HCT116 (cell line): ENCODE measurements around the gene LTB4R2. TPM values are rescaled to one million over a fixed set of nuclear protein-coding genes. Genes with fewer than 3 reads are reported as not detected.

Experiments used
- ATAC-seq: fragments of 200-7000 bp; cut with Tn5 transposase; 2 replicates; pipeline ENCODE4 v1.9.1; 2020; ENCODE audit warnings: mild to moderate bottlenecking, moderate library complexity
- BruUV-seq: library from RNA; stranded (reverse); fragments of 400-500 nt; replicated peaks from 2 replicates; lab custom pipeline; 2021; lab: Mats Ljungman, UMichigan
- CTCF ChIA-PET: fragments of 300-600 bp; sonication (Branson Sonifier 250); formaldehyde crosslinking; loops from one replicate; lab custom pipeline; 2021; ENCODE audit warnings: antibody characterized with exemption; lab: Charles Lee
- POLR2A ChIA-PET: fragments of 300-600, 350-600 bp; sonication (Branson Sonifier 250); formaldehyde crosslinking; loops from one replicate; lab custom pipeline; 2021; ENCODE audit warnings: antibody characterized with exemption; lab: Charles Lee
- RAD21 ChIA-PET, 2 experiments: fragments of 300-600 bp; sonication (Branson Sonifier 250); formaldehyde crosslinking; loops; one replicate each; lab custom pipeline; 2023; ENCODE audit warnings: low total read pairs in 2 of 2; ENCODE audit not compliant: uncharacterized antibody in 2 of 2, unreplicated experiment in 2 of 2, low non-redundant PET in 1 of 2; lab: Charles Lee
- DNase-seq: peaks from one replicate; pipeline ENCODE4 v3.0.0-alpha.2; 2010; ENCODE audit warnings: low read depth, low spot score
- H2AFZ ChIP-seq: fragments of 200-600 bp; shearing (Covaris generic), sonication (generic); 2 replicates; pipeline ENCODE4 v1.6.1; 2017; ENCODE audit warnings: low read depth, mixed run types, mixed read lengths, antibody characterized with exemption, low read length; ENCODE audit not compliant: poor library complexity, severe bottlenecking
- H3K27ac ChIP-seq: 2 replicates; pipeline ENCODE4 v1.5.1; 2012; ENCODE audit warnings: low read depth, low read length
- H3K27me3 ChIP-seq: fragments of 200-600 bp; sonication (generic); 2 replicates; pipeline ENCODE4 v1.6.1; 2016; ENCODE audit warnings: mixed run types, low read length, mixed read lengths; ENCODE audit not compliant: insufficient read depth
- H3K36me3 ChIP-seq, 2 experiments: fragments of 200-500 bp in 1 of 2; fragments of 200-600 bp in 1 of 2; sonication (Bioruptor generic) in 1 of 2; sonication (generic) in 1 of 2; 2 replicates each; pipeline versions ENCODE4 v1.5.1 to v1.6.1; 2014 to 2016; ENCODE audit warnings: low read length in 2 of 2, inconsistent platforms in 1 of 2, mixed read lengths in 1 of 2, mixed run types in 1 of 2; ENCODE audit not compliant: insufficient read depth in 2 of 2, control insufficient read depth in 1 of 2
- H3K4me1 ChIP-seq, 2 experiments: fragments of 200-600 bp in 1 of 2; sonication (generic) in 1 of 2; 2 replicates each; pipeline versions ENCODE4 v1.5.1 to v1.6.1; 2012 to 2017; ENCODE audit warnings: low read length in 2 of 2, inconsistent platforms in 1 of 2, mild to moderate bottlenecking in 1 of 2, mixed read lengths in 1 of 2, mixed run types in 1 of 2, moderate library complexity in 1 of 2; ENCODE audit not compliant: insufficient read depth in 2 of 2, control insufficient read depth in 1 of 2
- H3K4me2 ChIP-seq: fragments of 200-600 bp; sonication (generic); 2 replicates; pipeline ENCODE4 v1.6.1; 2017; ENCODE audit warnings: mixed run types, low read length, mixed read lengths
- H3K4me3 ChIP-seq, 2 experiments: fragments of 200-600 bp in 1 of 2; sonication (generic) in 1 of 2; replicated peaks in 1 of 2; 2 replicates each; pipeline ENCODE4 v1.5.1; 2011 to 2016; ENCODE audit warnings: low read length in 2 of 2, control low read depth in 1 of 2, low read depth in 1 of 2, mild to moderate bottlenecking in 1 of 2, mixed read lengths in 1 of 2, mixed run types in 1 of 2
- H3K79me2 ChIP-seq: fragments of 200-600 bp; sonication (generic); 2 replicates; pipeline ENCODE4 v1.6.1; 2017; ENCODE audit warnings: mild to moderate bottlenecking, mixed run types, low read length, moderate library complexity, mixed read lengths; ENCODE audit not compliant: insufficient read depth
- H3K9ac ChIP-seq: fragments of 200-600 bp; sonication (generic); 2 replicates; pipeline ENCODE4 v1.6.1; 2016; ENCODE audit warnings: low read length, mixed read lengths
- H3K9me2 ChIP-seq: fragments of 200-600 bp; sonication (generic), shearing (Covaris generic); 2 replicates; pipeline ENCODE4 v1.6.1; 2017; ENCODE audit warnings: mixed run types, mild to moderate bottlenecking, moderate library complexity; ENCODE audit not compliant: insufficient read depth
- H3K9me3 ChIP-seq, 2 experiments: fragments of 200-500 bp in 1 of 2; fragments of 200-600 bp in 1 of 2; sonication (Bioruptor generic) in 1 of 2; sonication (generic) in 1 of 2; 2 replicates each; pipeline ENCODE4 v1.6.1; 2014 to 2017; ENCODE audit warnings: low read length in 2 of 2, mixed read lengths in 2 of 2, inconsistent platforms in 1 of 2, low read depth in 1 of 2, mild to moderate bottlenecking in 1 of 2, mixed run types in 1 of 2, moderate library complexity in 1 of 2; ENCODE audit not compliant: control insufficient read depth in 1 of 2, insufficient read depth in 1 of 2
- H4K20me1 ChIP-seq: fragments of 200-600 bp; sonication (generic), shearing (Covaris generic); 2 replicates; pipeline ENCODE4 v1.6.1; 2017; ENCODE audit warnings: mixed run types, mild to moderate bottlenecking, moderate library complexity; ENCODE audit not compliant: insufficient read depth
- ATF3 ChIP-seq: IDR thresholded peaks from 2 replicates; pipeline ENCODE4 v1.6.1; 2012
- CBX3 ChIP-seq: IDR thresholded peaks from 2 replicates; pipeline ENCODE4 v1.6.1; 2012; ENCODE audit warnings: low read depth
- CEBPB ChIP-seq: IDR thresholded peaks from 2 replicates; pipeline ENCODE4 v1.6.1; 2012; ENCODE audit warnings: low read depth
- CTCF ChIP-seq, 3 experiments: fragments of 200-600 bp in 1 of 3; sonication (generic) in 1 of 3; IDR thresholded peaks in 2 of 3; conservative IDR thresholded peaks in 1 of 3; 2 replicates each; pipeline ENCODE4 v1.5.1; 2012 to 2017; ENCODE audit warnings: low read depth in 2 of 3, low read length in 2 of 3, antibody characterized with exemption in 1 of 3, borderline replicate concordance in 1 of 3, control low read depth in 1 of 3, mild to moderate bottlenecking in 1 of 3, mixed read lengths in 1 of 3, mixed run types in 1 of 3, moderate library complexity in 1 of 3; ENCODE audit not compliant: insufficient read depth in 1 of 3
- EGR1 ChIP-seq: IDR thresholded peaks from 2 replicates; pipeline ENCODE4 v1.6.1; 2012; ENCODE audit warnings: low read depth
- ELF1 ChIP-seq: IDR thresholded peaks from 2 replicates; pipeline ENCODE4 v1.6.1; 2012; ENCODE audit warnings: low read depth, borderline replicate concordance
- EZH2 ChIP-seq: fragments of 200-600 bp; sonication (generic); IDR thresholded peaks from 2 replicates; pipeline ENCODE4 v1.6.1; 2017; ENCODE audit warnings: antibody characterized with exemption, mixed run types
- EZH2phosphoT487 ChIP-seq: fragments of 200-600 bp; IDR thresholded peaks from 2 replicates; pipeline ENCODE4 v1.6.1; 2018; ENCODE audit warnings: antibody characterized with exemption, borderline replicate concordance
- FOSL1 ChIP-seq: IDR thresholded peaks from 2 replicates; pipeline ENCODE4 v1.6.1; 2012; ENCODE audit warnings: low read depth
- JUND ChIP-seq: IDR thresholded peaks from 2 replicates; pipeline ENCODE4 v1.6.1; 2012
- MAX ChIP-seq: IDR thresholded peaks from 2 replicates; pipeline ENCODE4 v1.6.1; 2012
- POLR2A ChIP-seq: IDR thresholded peaks from 2 replicates; pipeline ENCODE4 v1.7.0; 2011; ENCODE audit warnings: borderline replicate concordance; ENCODE audit not compliant: insufficient read depth, insufficient read length; ENCODE audit errors: extremely low read depth
- RAD21 ChIP-seq: IDR thresholded peaks from 2 replicates; pipeline ENCODE4 v1.6.1; 2012; ENCODE audit warnings: low read depth, mild to moderate bottlenecking
- REST ChIP-seq: IDR thresholded peaks from 2 replicates; pipeline ENCODE4 v1.6.1; 2012; ENCODE audit warnings: low read depth
- SIN3A ChIP-seq: IDR thresholded peaks from 2 replicates; pipeline ENCODE4 v1.6.1; 2012; ENCODE audit warnings: low read depth
- SRF ChIP-seq: IDR thresholded peaks from 2 replicates; pipeline ENCODE4 v1.6.1; 2012; ENCODE audit warnings: low read depth
- YY1 ChIP-seq: IDR thresholded peaks from 2 replicates; pipeline ENCODE4 v1.6.1; 2011; ENCODE audit warnings: low read length, low read depth, moderate library complexity, mild to moderate bottlenecking; ENCODE audit not compliant: insufficient replicate concordance; ENCODE audit errors: extremely low read depth
- ZBTB33 ChIP-seq: IDR thresholded peaks from 2 replicates; pipeline ENCODE4 v1.6.1; 2011; ENCODE audit warnings: mild to moderate bottlenecking, low read length, moderate library complexity; ENCODE audit not compliant: insufficient replicate concordance; ENCODE audit errors: extremely low read depth
- ZFX ChIP-seq: fragments of 450-650 bp; IDR thresholded peaks from 2 replicates; pipeline ENCODE4 v1.6.1; 2017
- ZNF274 ChIP-seq: fragments of 200-500 bp; sonication (Bioruptor generic); IDR thresholded peaks from 2 replicates; pipeline ENCODE4 v1.6.1; 2014; ENCODE audit warnings: mild to moderate bottlenecking, low read depth, low read length, inconsistent platforms
- intact Hi-C: fragments of 100-400 bp; cut with micrococcal nuclease; formaldehyde crosslinking; loops from 2 replicates; pipeline ENCODE4 v1.10.0; 2022
- total RNA-seq: library from RNA; stranded (reverse); gene quantifications from one replicate; pipeline ENCODE4 v1.2.1, GENCODE V29; 2021; ENCODE audit not compliant: unreplicated experiment

LTB4R2 gene
- total RNA-seq, 1 experiment from 2014 or later: 15.4 TPM

- Histone ChIP-seq H3K36me3 (peaks cover 27 to 34% of the 10 kb centered on the region in 2 experiments), H3K4me2 (peak overlapping the region; percentile 95), H3K27me3 (no peaks in the 10 kb centered on the region)
- intact Hi-C loops: loop anchor here (5.0 to 10.0 kb wide), 3 partner anchors 242 to 314 kb away; partner anchors contain the start of gene DHRS4L2
- TF ChIP-seq ATF3: no peak
- TF ChIP-seq CBX3: no peak
- TF ChIP-seq SIN3A: no peak
- no peak for TF ChIP-seq CTCF (IDR thresholded peaks at IDR 0.05 in 2 of 3, conservative IDR thresholded peaks at IDR 0.05 in 1 of 3; ENCODE audit: borderline replicate concordance in 1 of 3, insufficient read depth in 1 of 3, low read depth in 2 of 3, low read length in 2 of 3)
- no peak for TF ChIP-seq MAX
- TF ChIP-seq ZFX: no peak
- no peak for TF ChIP-seq EZH2phosphoT487
- no peak for TF ChIP-seq ELF1
- TF ChIP-seq JUND: no peak
- no peak for TF ChIP-seq SRF
- no peak for TF ChIP-seq EZH2
- no peak for TF ChIP-seq ZNF274
- TF ChIP-seq POLR2A: no peak
- no peak for TF ChIP-seq FOSL1
- TF ChIP-seq YY1: no peak
- TF ChIP-seq ZBTB33: no peak
- TF ChIP-seq RAD21: no peak
- no peak for TF ChIP-seq CEBPB
- TF ChIP-seq REST: no peak
- TF ChIP-seq EGR1: no peak
- TF ChIP-seq, all 23 proteins: peak for 0
- peak overlapping the region; percentile 79 for H3K9ac ChIP-seq
- POLR2A ChIA-PET: interaction anchor here (0.8 to 3.7 kb wide), 4 partner anchors 9 to 85 kb away, joined by 3 to 30 read pairs (median 6); partner anchors contain the start of genes CHMP4A, RABGGTA and TINF2
- H4K20me1 ChIP-seq: no peaks in the 10 kb centered on the region
- DNase-seq (peak; percentile 24), ATAC-seq (peak; percentile 45)
- RAD21 ChIA-PET: interaction anchor here in 1 of 2 experiments (1.2 to 1.8 kb wide), 2 partner anchors 56 to 133 kb away, joined by 4 to 9 read pairs; partner anchors contain the start of gene TINF2
- H3K4me3 ChIP-seq: peak overlapping the region; percentile 66 to 80
- H3K79me2 ChIP-seq: peaks cover 28% of the 10 kb centered on the region
- no peaks in the 10 kb centered on the region for H3K9me3 ChIP-seq
- CTCF ChIA-PET: interaction anchor here (0.6 to 4.7 kb wide), 9 partner anchors 8 to 667 kb away, joined by 3 to 71 read pairs (median 4); partner anchors contain the start of genes CIDEB, MDP1, RABGGTA and TINF2
- H3K27ac ChIP-seq: peak overlapping the region; percentile 77
- no peak overlapping the region for H2AFZ ChIP-seq
- no TSS peak for BruUV-seq
- peaks cover 17 to 31% of the 10 kb centered on the region in 2 experiments for H3K4me1 ChIP-seq
- no peaks in the 10 kb centered on the region for H3K9me2 ChIP-seq
These were observed 11.1 kb upstream of the LTB4R2 start for GRCh38 chr14:24298892-24299254.
